IMR-90 (cell line): ENCODE results near the gene FGGY. TPM values are rescaled to one million over a fixed set of nuclear protein-coding genes. Genes with fewer than 3 reads are reported as not detected.

Experiments
- ATAC-seq: fragments of 200-7000 bp; cut with Tn5 transposase; 2 replicates; pipeline ENCODE4 v1.9.1; 2020; ENCODE audit warnings: low read depth, mild to moderate bottlenecking, moderate library complexity
- BruUV-seq: library from RNA; stranded (reverse); fragments of 400-500 nt; replicated peaks from 2 replicates; lab custom pipeline; 2021; lab: Mats Ljungman, UMichigan
- CTCF ChIA-PET: fragments of 300-600 bp; formaldehyde crosslinking; extraction: SDS; loops from one replicate; lab custom pipeline; 2021; ENCODE audit warnings: antibody characterized with exemption; lab: Yijun Ruan, JAX
- POLR2A ChIA-PET: fragments of 300-600 bp; sonication (Branson Sonifier 250); formaldehyde crosslinking; loops from one replicate; lab custom pipeline; 2022; ENCODE audit warnings: antibody characterized with exemption; ENCODE audit not compliant: unreplicated experiment; lab: Charles Lee
- DNase-seq: peaks from one replicate; pipeline ENCODE4 v3.0.0; 2013
- H2AFZ ChIP-seq: replicated peaks from 2 replicates; pipeline ENCODE3; 2013; ENCODE audit warnings: low read length, mild to moderate bottlenecking; ENCODE audit not compliant: poor library complexity
- H2AK5ac ChIP-seq: 2 replicates; pipeline ENCODE4 v1.6.1; 2013; ENCODE audit warnings: low read depth, low read length, inconsistent platforms
- H2AK9ac ChIP-seq: replicated peaks from 2 replicates; pipeline ENCODE3; 2013; ENCODE audit warnings: mild to moderate bottlenecking, low read depth, low read length, moderate library complexity; ENCODE audit not compliant: poor library complexity
- H2BK120ac ChIP-seq: 2 replicates; pipeline ENCODE4 v1.6.1; 2013; ENCODE audit warnings: low read depth, low read length, inconsistent platforms
- H2BK15ac ChIP-seq: 3 replicates; pipeline ENCODE4 v1.6.1; 2013; ENCODE audit warnings: low read depth, low read length, inconsistent platforms
- H2BK20ac ChIP-seq: 2 replicates; pipeline ENCODE4 v1.6.1; 2013; ENCODE audit warnings: low read depth, mild to moderate bottlenecking, inconsistent platforms, low read length, moderate library complexity
- H2BK5ac ChIP-seq: 2 replicates; pipeline ENCODE4 v1.6.1; 2013; ENCODE audit warnings: mild to moderate bottlenecking, low read depth, low read length, inconsistent platforms; ENCODE audit not compliant: poor library complexity, severe bottlenecking
- H3K14ac ChIP-seq: replicated peaks from 2 replicates; pipeline ENCODE4 v1.6.1; 2013; ENCODE audit warnings: low read depth, low read length, inconsistent platforms
- H3K18ac ChIP-seq: 2 replicates; pipeline ENCODE4 v1.6.1; 2013; ENCODE audit warnings: low read depth, low read length, control low read depth
- H3K23ac ChIP-seq: 2 replicates; pipeline ENCODE4 v1.6.1; 2013; ENCODE audit warnings: low read depth, low read length, inconsistent platforms
- H3K27ac ChIP-seq: 2 replicates; pipeline ENCODE4 v1.5.1; 2013; ENCODE audit warnings: mild to moderate bottlenecking, control low read depth, low read length; ENCODE audit not compliant: insufficient read depth
- H3K27me3 ChIP-seq: 2 replicates; pipeline ENCODE4 v1.6.1; 2013; ENCODE audit warnings: low read length; ENCODE audit not compliant: control insufficient read depth, insufficient read depth
- H3K36me3 ChIP-seq: 2 replicates; pipeline ENCODE4 v1.6.1; 2013; ENCODE audit warnings: low read length, mixed read lengths; ENCODE audit not compliant: control insufficient read depth, insufficient read depth
- H3K4ac ChIP-seq: 2 replicates; pipeline ENCODE4 v1.6.1; 2013; ENCODE audit warnings: low read depth, low read length, inconsistent platforms
- H3K4me1 ChIP-seq: 2 replicates; pipeline ENCODE4 v1.6.1; 2013; ENCODE audit warnings: low read length, mixed read lengths; ENCODE audit not compliant: control insufficient read depth, insufficient read depth
- H3K4me2 ChIP-seq: 2 replicates; pipeline ENCODE4 v1.6.1; 2013; ENCODE audit warnings: low read depth, mild to moderate bottlenecking, control low read depth, low read length, moderate library complexity
- H3K4me3 ChIP-seq: 2 replicates; pipeline ENCODE4 v1.5.1; 2013; ENCODE audit warnings: low read depth, mild to moderate bottlenecking, control low read depth, low read length, moderate library complexity; ENCODE audit not compliant: insufficient read depth
- H3K56ac ChIP-seq: 2 replicates; pipeline ENCODE4 v1.6.1; 2013; ENCODE audit warnings: low read length, inconsistent platforms; ENCODE audit not compliant: insufficient read depth; ENCODE audit errors: extremely low read depth
- H3K79me1 ChIP-seq, 2 experiments: 2 replicates each; pipeline ENCODE4 v1.6.1; 2013; ENCODE audit warnings: low read length in 2 of 2, inconsistent platforms in 1 of 2, low read depth in 1 of 2
- H3K9ac ChIP-seq: 2 replicates; pipeline ENCODE4 v1.6.1; 2013; ENCODE audit warnings: low read depth, low read length, control low read depth
- H3K9me1 ChIP-seq: 2 replicates; pipeline ENCODE4 v1.6.1; 2013; ENCODE audit warnings: low read length, inconsistent platforms; ENCODE audit not compliant: insufficient read depth
- H3K9me3 ChIP-seq: 2 replicates; pipeline ENCODE4 v1.6.1; 2013; ENCODE audit warnings: low read length; ENCODE audit not compliant: control insufficient read depth, insufficient read depth
- H4K20me1 ChIP-seq: 2 replicates; pipeline ENCODE4 v1.6.1; 2013; ENCODE audit warnings: low read length, inconsistent platforms; ENCODE audit not compliant: insufficient read depth
- H4K5ac ChIP-seq: 2 replicates; pipeline ENCODE4 v1.6.1; 2013; ENCODE audit warnings: mild to moderate bottlenecking, low read depth, low read length, control low read depth
- H4K8ac ChIP-seq, 2 experiments: 2 replicates each; pipeline ENCODE4 v1.6.1; 2013; ENCODE audit warnings: low read depth in 2 of 2, low read length in 2 of 2, control low read depth in 1 of 2, inconsistent platforms in 1 of 2
- H4K91ac ChIP-seq: 2 replicates; pipeline ENCODE4 v1.6.1; 2013; ENCODE audit warnings: low read depth, low read length, inconsistent platforms; ENCODE audit not compliant: insufficient read depth
- BHLHE40 ChIP-seq: fragments of 150-350 bp; IDR thresholded peaks from 2 replicates; pipeline ENCODE4 v1.6.1; 2016; ENCODE audit warnings: mild to moderate bottlenecking, low read depth, low read length
- CEBPB ChIP-seq: IDR thresholded peaks from 2 replicates; pipeline ENCODE4 v1.6.1; 2012; ENCODE audit warnings: low read depth, low read length, improper control_type of control experiment
- FOS ChIP-seq: fragments of 150-350 bp; IDR thresholded peaks from 2 replicates; pipeline ENCODE4 v1.6.1; 2016; ENCODE audit warnings: low read depth, low read length
- MAFK ChIP-seq: IDR thresholded peaks from 2 replicates; pipeline ENCODE4 v1.6.1; 2012; ENCODE audit warnings: low read depth, low read length, improper control_type of control experiment
- MAZ ChIP-seq: IDR thresholded peaks from 2 replicates; pipeline ENCODE4 v1.6.1; 2012; ENCODE audit warnings: low read depth, mild to moderate bottlenecking, low read length, improper control_type of control experiment, moderate library complexity, borderline replicate concordance
- MXI1 ChIP-seq: IDR thresholded peaks from 2 replicates; pipeline ENCODE4 v1.6.1; 2012; ENCODE audit warnings: low read depth, mild to moderate bottlenecking, low read length, moderate library complexity, borderline replicate concordance
- NFE2L2 ChIP-seq: fragments of 150-350 bp; IDR thresholded peaks from 2 replicates; pipeline ENCODE4 v1.6.1; 2016; ENCODE audit warnings: low read depth, mild to moderate bottlenecking, low read length
- POLR2A ChIP-seq: IDR thresholded peaks from 2 replicates; pipeline ENCODE4 v1.6.1; 2012; ENCODE audit warnings: mild to moderate bottlenecking, low read depth, low read length
- RCOR1 ChIP-seq: IDR thresholded peaks from 2 replicates; pipeline ENCODE4 v1.6.1; 2012; ENCODE audit warnings: mild to moderate bottlenecking, low read length, improper control_type of control experiment; ENCODE audit not compliant: insufficient replicate concordance
- RFX5 ChIP-seq: IDR thresholded peaks from 2 replicates; pipeline ENCODE4 v1.8.0; 2012; ENCODE audit warnings: low read depth, mild to moderate bottlenecking, low read length, moderate library complexity
- SMC3 ChIP-seq: fragments of 150-350 bp; IDR thresholded peaks from 2 replicates; pipeline ENCODE4 v1.6.1; 2016; ENCODE audit warnings: low read depth, mild to moderate bottlenecking, antibody characterized with exemption, low read length, moderate library complexity
- WGBS, 2 experiments: methylation state at CpG; one replicate each; pipeline versions ENCODE4 v1.1.5 to v1.1.7; 2013; ENCODE audit warnings: missing lambda C conversion rate in 2 of 2; ENCODE audit not compliant: insufficient read length in 1 of 2; ENCODE audit errors: extremely low coverage in 2 of 2; 5-methylcytosine and 5-hydroxymethylcytosine counted together
- dilution Hi-C: fragments of 300-500 bp; cut with HindIII; formaldehyde crosslinking; loops from one replicate; pipeline ENCODE4 v1.14.3; 2018; ENCODE audit warnings: low sequenced_read_pairs; ENCODE audit not compliant: unreplicated experiment
- in situ Hi-C: fragments of 300-500 bp; cut with MboI; formaldehyde crosslinking; loops from 3 replicates; pipeline ENCODE4 v1.14.3; 2019; ENCODE audit warnings: low sequenced_read_pairs, inconsistent platforms, mixed read lengths
- intact Hi-C: fragments of 100-400 bp; cut with micrococcal nuclease; formaldehyde crosslinking; loops from 2 replicates; pipeline ENCODE4 v1.10.0; 2022
- polyA plus RNA-seq, 3 experiments: library from polyadenylated mRNA; depleted of rRNA; stranded (reverse); fragments of >200 nt; gene quantifications; 2 replicates each; pipeline ENCODE4 v1.2.3, GENCODE V29; 2012; ENCODE audit warnings: low replicate concordance in 1 of 3
- total RNA-seq: library from RNA; depleted of rRNA; stranded (reverse); fragments of >200 nt; gene quantifications from 2 replicates; pipeline ENCODE4 v1.2.3, GENCODE V29; 2012
- TF ChIP-seq, protein P1 (sequence below): fragments of 150-350 bp; IDR thresholded peaks from 2 replicates; pipeline ENCODE4 v1.6.1; 2016; ENCODE audit warnings: low read depth, mild to moderate bottlenecking, low read length, moderate library complexity, borderline replicate concordance
- TF ChIP-seq, protein P2 (sequence below): fragments of 150-350 bp; IDR thresholded peaks from 2 replicates; pipeline ENCODE4 v1.6.1; 2017; ENCODE audit warnings: mild to moderate bottlenecking, antibody characterized with exemption, low read length, low read depth
- TF ChIP-seq, protein P3 (sequence below): conservative IDR thresholded peaks from 2 replicates; pipeline ENCODE4 v1.5.1; 2012; ENCODE audit warnings: mild to moderate bottlenecking, low read depth, low read length, improper control_type of control experiment

The FGGY gene
- total and polyA plus RNA-seq, 2 of the 4 experiments (the other 2 are of a cell fraction), result 5.6 to 14.0 TPM

DNA sequence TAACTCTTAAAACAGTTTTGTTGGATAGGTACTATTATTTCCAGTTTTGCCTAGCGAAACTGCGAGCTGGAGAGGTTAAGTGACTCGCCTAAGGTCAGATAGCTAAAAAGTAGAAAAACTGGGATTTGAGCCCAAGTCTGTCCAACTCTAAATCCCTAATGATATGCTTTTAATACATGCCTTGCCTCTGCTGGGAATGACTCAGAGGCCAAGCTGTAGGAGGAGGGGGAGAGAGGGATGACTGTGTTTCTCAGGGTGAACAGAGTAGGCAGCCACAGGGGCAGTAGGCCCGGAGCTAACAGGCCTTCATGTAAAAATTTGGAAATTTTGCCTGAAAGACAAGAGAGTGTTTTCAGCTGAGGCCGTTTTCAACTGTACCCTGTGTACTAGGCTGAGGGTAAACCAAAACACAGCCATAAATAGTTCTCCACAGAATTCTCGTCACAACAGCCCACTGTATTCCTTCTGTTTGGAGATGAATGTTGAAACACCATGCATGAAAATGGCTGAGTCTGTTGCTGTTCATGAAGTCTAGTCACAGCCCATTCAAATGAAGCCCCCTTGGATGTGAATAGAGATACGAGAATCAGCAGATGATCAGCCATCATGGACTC lies 410.4 kb downstream of the FGGY start:
- no peaks in the 10 kb centered on the region for H4K20me1 ChIP-seq
- H3K4ac ChIP-seq, result peak overlapping the region; percentile 89
- H3K9me3 ChIP-seq, result no peaks in the 10 kb centered on the region
- peak overlapping the region; percentile 69 for H2AFZ ChIP-seq
- ATAC-seq (peak; percentile 85), DNase-seq (peak; percentile 98)
- peak overlapping the region; percentile 98 for H4K91ac ChIP-seq
- peak overlapping the region; percentile 38; the same call in 1 of the 2 replicates for H3K4me2 ChIP-seq
- H3K36me3 ChIP-seq, result no peaks in the 10 kb centered on the region
- H2BK5ac ChIP-seq, result peak overlapping the region; percentile 92
- peak overlapping the region; percentile 96 for H3K18ac ChIP-seq
- no peaks in the 10 kb centered on the region for H3K79me1 ChIP-seq
- intact Hi-C loops (loop anchor here (2.0 kb wide), 2 partner anchors 24 to 32 kb away; no protein-coding TSS in a partner anchor), in situ Hi-C loops (loop anchor here (10.0 kb wide), 2 partner anchors 802 to 922 kb away; partner anchors contain the start of gene JUN), dilution Hi-C loops (no loop called here)
- peak overlapping the region; percentile 95 for H2BK20ac ChIP-seq
- peak overlapping the region; percentile 51 for H3K56ac ChIP-seq
- peaks cover 29% of the 10 kb centered on the region for H3K4me1 ChIP-seq
- peak overlapping the region; percentile 71 for H2AK9ac ChIP-seq
- H3K9me1 ChIP-seq, result peaks cover 15% of the 10 kb centered on the region
- peak overlapping the region; percentile 92 for H3K27ac ChIP-seq
- H2BK120ac ChIP-seq, result peak overlapping the region; percentile 97
- H3K23ac ChIP-seq, result peak overlapping the region; percentile 55; the same call in 1 of the 2 replicates
- BruUV-seq, result no TSS peak
- peak overlapping the region; percentile 27 for H3K9ac ChIP-seq
- no peaks in the 10 kb centered on the region for H3K27me3 ChIP-seq
- peak overlapping the region; percentile 91 for H3K14ac ChIP-seq
- H3K4me3 ChIP-seq, result no peak overlapping the region
- peak overlapping the region; percentile 98 for H2BK15ac ChIP-seq
- peak overlapping the region; percentile 98 for H4K5ac ChIP-seq
- H4K8ac ChIP-seq, result peak overlapping the region; percentile 95 to 97
- ChIA-PET POLR2A (interaction anchor here (0.9 kb wide), 1 partner anchor 25 kb away, joined by 3 read pairs; no protein-coding TSS in a partner anchor), CTCF (interaction anchor here (2.4 kb wide), 1 partner anchor 52 kb away, joined by 6 read pairs; no protein-coding TSS in a partner anchor)
- 100% methylated on average over 1 of the region's 7 CpGs; no CpG with 5 or more reads in 1 of the 2 experiments for WGBS, 2 experiments
- H2AK5ac ChIP-seq, result peak overlapping the region; percentile 92
- TF ChIP-seq SMC3, result no peak
- TF ChIP-seq FOS, result peak; percentile 95
- TF ChIP-seq, protein P1, sequence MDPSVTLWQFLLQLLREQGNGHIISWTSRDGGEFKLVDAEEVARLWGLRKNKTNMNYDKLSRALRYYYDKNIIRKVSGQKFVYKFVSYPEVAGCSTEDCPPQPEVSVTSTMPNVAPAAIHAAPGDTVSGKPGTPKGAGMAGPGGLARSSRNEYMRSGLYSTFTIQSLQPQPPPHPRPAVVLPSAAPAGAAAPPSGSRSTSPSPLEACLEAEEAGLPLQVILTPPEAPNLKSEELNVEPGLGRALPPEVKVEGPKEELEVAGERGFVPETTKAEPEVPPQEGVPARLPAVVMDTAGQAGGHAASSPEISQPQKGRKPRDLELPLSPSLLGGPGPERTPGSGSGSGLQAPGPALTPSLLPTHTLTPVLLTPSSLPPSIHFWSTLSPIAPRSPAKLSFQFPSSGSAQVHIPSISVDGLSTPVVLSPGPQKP, result no peak
- peak; percentile 48 for TF ChIP-seq BHLHE40
- TF ChIP-seq, protein P2, sequence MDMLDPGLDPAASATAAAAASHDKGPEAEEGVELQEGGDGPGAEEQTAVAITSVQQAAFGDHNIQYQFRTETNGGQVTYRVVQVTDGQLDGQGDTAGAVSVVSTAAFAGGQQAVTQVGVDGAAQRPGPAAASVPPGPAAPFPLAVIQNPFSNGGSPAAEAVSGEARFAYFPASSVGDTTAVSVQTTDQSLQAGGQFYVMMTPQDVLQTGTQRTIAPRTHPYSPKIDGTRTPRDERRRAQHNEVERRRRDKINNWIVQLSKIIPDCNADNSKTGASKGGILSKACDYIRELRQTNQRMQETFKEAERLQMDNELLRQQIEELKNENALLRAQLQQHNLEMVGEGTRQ, result no peak
- no peak for TF ChIP-seq MXI1
- TF ChIP-seq POLR2A, result no peak
- TF ChIP-seq MAZ, result peak; percentile 76; the same call in 1 of the 2 replicates
- TF ChIP-seq RFX5, result no peak
- TF ChIP-seq NFE2L2, result peak; percentile 59
- TF ChIP-seq MAFK, result no peak
- TF ChIP-seq RCOR1, result peak; percentile 25
- TF ChIP-seq, protein P3, sequence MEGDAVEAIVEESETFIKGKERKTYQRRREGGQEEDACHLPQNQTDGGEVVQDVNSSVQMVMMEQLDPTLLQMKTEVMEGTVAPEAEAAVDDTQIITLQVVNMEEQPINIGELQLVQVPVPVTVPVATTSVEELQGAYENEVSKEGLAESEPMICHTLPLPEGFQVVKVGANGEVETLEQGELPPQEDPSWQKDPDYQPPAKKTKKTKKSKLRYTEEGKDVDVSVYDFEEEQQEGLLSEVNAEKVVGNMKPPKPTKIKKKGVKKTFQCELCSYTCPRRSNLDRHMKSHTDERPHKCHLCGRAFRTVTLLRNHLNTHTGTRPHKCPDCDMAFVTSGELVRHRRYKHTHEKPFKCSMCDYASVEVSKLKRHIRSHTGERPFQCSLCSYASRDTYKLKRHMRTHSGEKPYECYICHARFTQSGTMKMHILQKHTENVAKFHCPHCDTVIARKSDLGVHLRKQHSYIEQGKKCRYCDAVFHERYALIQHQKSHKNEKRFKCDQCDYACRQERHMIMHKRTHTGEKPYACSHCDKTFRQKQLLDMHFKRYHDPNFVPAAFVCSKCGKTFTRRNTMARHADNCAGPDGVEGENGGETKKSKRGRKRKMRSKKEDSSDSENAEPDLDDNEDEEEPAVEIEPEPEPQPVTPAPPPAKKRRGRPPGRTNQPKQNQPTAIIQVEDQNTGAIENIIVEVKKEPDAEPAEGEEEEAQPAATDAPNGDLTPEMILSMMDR, result no peak
- TF ChIP-seq CEBPB, result no peak
